Measurements from ENCODE around the gene METTL18.

Gene METTL18

DNA sequence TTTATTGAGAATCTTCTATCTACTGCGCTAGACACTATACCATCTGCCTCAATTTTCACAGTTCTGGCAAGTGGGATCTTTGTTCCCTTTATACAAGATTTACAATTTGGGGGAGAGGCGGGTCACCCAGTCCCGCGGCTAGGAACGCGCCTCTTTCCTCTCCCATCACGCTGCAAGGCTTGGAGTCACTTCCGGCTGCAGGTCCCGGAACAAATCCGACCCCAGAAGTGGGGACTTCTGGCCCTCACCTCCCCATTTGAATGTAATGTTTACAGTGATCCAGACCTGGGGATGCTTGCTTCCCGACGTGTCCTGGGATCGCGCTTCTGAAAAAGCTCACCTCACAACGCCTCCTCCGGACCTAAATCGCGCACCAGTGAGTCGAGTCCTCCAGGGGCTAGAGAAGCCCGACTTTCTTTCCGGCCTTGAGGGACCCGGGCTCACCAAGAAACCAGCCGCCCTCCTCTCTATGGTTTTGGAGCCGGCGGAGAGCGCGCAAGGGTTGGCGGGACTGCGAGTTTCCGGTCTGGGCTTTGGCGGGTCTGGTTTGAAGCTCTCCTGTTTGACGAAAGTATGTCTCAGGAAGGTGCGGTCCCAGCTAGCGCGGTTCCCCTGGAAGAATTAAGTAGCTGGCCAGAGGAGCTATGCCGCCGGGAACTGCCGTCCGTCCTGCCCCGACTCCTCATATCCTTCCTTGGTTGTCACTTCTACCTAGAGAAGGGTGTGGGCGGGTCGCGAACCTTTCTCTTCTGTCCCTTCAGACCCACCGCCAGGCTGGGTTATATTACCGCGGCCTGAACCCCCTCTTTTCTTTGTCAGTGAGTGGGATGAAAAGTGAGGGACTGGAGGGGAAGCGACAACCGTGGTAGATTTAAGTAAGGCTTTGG, at the start of gene METTL18 (continued):
- TF ChIP-seq, protein P1, sequence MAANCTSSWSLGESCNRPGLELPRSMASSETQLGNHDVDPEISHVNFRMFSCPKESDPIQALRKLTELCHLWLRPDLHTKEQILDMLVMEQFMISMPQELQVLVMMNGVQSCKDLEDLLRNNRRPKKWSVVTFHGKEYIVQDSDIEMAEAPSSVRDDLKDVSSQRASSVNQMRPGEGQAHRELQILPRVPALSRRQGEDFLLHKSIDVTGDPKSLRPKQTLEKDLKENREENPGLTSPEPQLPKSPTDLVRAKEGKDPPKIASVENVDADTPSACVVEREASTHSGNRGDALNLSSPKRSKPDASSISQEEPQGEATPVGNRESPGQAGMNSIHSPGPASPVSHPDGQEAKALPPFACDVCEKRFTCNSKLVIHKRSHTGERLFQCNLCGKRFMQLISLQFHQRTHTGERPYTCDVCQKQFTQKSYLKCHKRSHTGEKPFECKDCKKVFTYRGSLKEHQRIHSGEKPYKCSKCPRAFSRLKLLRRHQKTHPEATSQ (tag by site-specific recombination; IDR thresholded peaks at IDR 0.05) = 0 out of 2 replicates have a peak, but pooled peaks have one; percentile 37
- TF ChIP-seq ZNF501 (tag by site-specific recombination; IDR thresholded peaks at IDR 0.05) = peak; percentile 85
- peak; percentile 52 for TF ChIP-seq ZNF398 (tag by site-specific recombination; IDR thresholded peaks at IDR 0.05)
- peak; percentile 69; the same call in 1 of the 2 replicates for TF ChIP-seq MZF1 (tag by site-specific recombination; IDR thresholded peaks at IDR 0.05; ENCODE audit: borderline replicate concordance)
- no peak for TF ChIP-seq ZNF280D (tag by site-specific recombination; IDR thresholded peaks at IDR 0.05)
- no peak for TF ChIP-seq PRDM4 (tag by site-specific recombination; IDR thresholded peaks at IDR 0.05)
- TF ChIP-seq, protein P2, sequence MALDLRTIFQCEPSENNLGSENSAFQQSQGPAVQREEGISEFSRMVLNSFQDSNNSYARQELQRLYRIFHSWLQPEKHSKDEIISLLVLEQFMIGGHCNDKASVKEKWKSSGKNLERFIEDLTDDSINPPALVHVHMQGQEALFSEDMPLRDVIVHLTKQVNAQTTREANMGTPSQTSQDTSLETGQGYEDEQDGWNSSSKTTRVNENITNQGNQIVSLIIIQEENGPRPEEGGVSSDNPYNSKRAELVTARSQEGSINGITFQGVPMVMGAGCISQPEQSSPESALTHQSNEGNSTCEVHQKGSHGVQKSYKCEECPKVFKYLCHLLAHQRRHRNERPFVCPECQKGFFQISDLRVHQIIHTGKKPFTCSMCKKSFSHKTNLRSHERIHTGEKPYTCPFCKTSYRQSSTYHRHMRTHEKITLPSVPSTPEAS (tag by site-specific recombination; IDR thresholded peaks at IDR 0.05) = peak; percentile 17; the same call in 1 of the 2 replicates
- TF ChIP-seq ZEB2 (tag by site-specific recombination; IDR thresholded peaks at IDR 0.05) = peak; percentile 68
- TF ChIP-seq, protein P3, sequence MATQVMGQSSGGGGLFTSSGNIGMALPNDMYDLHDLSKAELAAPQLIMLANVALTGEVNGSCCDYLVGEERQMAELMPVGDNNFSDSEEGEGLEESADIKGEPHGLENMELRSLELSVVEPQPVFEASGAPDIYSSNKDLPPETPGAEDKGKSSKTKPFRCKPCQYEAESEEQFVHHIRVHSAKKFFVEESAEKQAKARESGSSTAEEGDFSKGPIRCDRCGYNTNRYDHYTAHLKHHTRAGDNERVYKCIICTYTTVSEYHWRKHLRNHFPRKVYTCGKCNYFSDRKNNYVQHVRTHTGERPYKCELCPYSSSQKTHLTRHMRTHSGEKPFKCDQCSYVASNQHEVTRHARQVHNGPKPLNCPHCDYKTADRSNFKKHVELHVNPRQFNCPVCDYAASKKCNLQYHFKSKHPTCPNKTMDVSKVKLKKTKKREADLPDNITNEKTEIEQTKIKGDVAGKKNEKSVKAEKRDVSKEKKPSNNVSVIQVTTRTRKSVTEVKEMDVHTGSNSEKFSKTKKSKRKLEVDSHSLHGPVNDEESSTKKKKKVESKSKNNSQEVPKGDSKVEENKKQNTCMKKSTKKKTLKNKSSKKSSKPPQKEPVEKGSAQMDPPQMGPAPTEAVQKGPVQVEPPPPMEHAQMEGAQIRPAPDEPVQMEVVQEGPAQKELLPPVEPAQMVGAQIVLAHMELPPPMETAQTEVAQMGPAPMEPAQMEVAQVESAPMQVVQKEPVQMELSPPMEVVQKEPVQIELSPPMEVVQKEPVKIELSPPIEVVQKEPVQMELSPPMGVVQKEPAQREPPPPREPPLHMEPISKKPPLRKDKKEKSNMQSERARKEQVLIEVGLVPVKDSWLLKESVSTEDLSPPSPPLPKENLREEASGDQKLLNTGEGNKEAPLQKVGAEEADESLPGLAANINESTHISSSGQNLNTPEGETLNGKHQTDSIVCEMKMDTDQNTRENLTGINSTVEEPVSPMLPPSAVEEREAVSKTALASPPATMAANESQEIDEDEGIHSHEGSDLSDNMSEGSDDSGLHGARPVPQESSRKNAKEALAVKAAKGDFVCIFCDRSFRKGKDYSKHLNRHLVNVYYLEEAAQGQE (tag by site-specific recombination; IDR thresholded peaks at IDR 0.05) = 0 out of 2 replicates have a peak, but pooled peaks have one; percentile 18
- peak; percentile 74; the same call in 1 of the 2 replicates for TF ChIP-seq ZNF580 (tag by site-specific recombination; IDR thresholded peaks at IDR 0.05)
- peak; percentile 32; the same call in 1 of the 2 replicates for TF ChIP-seq YY1 (tag by site-specific recombination; IDR thresholded peaks at IDR 0.05)
- TF ChIP-seq ZNF610 (tag by site-specific recombination; IDR thresholded peaks at IDR 0.05; ENCODE audit: borderline replicate concordance) = 0 out of 2 replicates have a peak, but pooled peaks have one; percentile 14
- peak; percentile 70 for TF ChIP-seq SP3 (tag by site-specific recombination; IDR thresholded peaks at IDR 0.05)
- TF ChIP-seq IKZF3 (tag by site-specific recombination; IDR thresholded peaks at IDR 0.05) = peak; percentile 36; the same call in 1 of the 2 replicates
- no peak for TF ChIP-seq GLIS1 (tag by site-specific recombination; IDR thresholded peaks at IDR 0.05)
- TF ChIP-seq ZNF561 (tag by site-specific recombination; IDR thresholded peaks at IDR 0.05; ENCODE audit: borderline replicate concordance) = peak; percentile 48; the same call in 1 of the 2 replicates
- TF ChIP-seq ZNF660 (tag by site-specific recombination; IDR thresholded peaks at IDR 0.05) = peak; percentile 89
- peak; percentile 58; the same call in 1 of the 2 replicates for TF ChIP-seq ZNF24 (tag by site-specific recombination; IDR thresholded peaks at IDR 0.05)
- TF ChIP-seq, protein P4, sequence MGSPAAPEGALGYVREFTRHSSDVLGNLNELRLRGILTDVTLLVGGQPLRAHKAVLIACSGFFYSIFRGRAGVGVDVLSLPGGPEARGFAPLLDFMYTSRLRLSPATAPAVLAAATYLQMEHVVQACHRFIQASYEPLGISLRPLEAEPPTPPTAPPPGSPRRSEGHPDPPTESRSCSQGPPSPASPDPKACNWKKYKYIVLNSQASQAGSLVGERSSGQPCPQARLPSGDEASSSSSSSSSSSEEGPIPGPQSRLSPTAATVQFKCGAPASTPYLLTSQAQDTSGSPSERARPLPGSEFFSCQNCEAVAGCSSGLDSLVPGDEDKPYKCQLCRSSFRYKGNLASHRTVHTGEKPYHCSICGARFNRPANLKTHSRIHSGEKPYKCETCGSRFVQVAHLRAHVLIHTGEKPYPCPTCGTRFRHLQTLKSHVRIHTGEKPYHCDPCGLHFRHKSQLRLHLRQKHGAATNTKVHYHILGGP (tag by site-specific recombination; IDR thresholded peaks at IDR 0.05) = no peak
- peak; percentile 87 for TF ChIP-seq ZNF324 (tag by site-specific recombination; IDR thresholded peaks at IDR 0.05)

Data from HEK293 (cell line).